Measurements from ENCODE around the gene FAM184A.

FAM184A gene

DNA sequence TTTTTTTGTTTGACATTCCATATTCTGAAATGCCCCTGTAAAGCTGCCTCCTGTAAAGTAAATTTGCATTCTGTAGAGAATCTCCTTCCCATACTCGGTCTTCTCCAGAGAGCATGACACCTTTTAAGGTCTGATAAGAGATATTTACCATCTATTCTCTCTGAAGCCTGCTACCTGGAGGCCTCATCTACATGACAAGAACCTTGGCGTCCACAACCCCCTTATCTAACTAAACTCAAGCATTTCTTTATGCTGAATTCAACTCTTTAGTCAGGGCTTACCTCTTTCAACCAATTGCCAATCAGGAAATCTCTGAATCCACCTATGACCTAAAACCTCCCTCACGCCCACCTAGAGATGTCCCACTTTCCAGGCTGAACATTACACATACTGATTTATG is 51.6 kb downstream of the FAM184A start:
- no peaks in the 10 kb centered on the region for H3K79me2 ChIP-seq (ENCODE audit: insufficient read depth, low read length)
- H3K27me3 ChIP-seq (ENCODE audit: insufficient read depth, low read length, poor library complexity, severe bottlenecking): no peaks in the 10 kb centered on the region
- no peak overlapping the region for H3K9ac ChIP-seq (ENCODE audit: low read depth, low read length, poor library complexity, severe bottlenecking)
- H2AFZ ChIP-seq (ENCODE audit: low read length): no peak overlapping the region
- no peak overlapping the region for H3K4me3 ChIP-seq (ENCODE audit: low read length, poor library complexity, severe bottlenecking)
- H3F3A ChIP-seq (ENCODE audit: low read depth): no peaks in the 10 kb centered on the region
- H3K9me2 ChIP-seq (replicated peaks; ENCODE audit: low read depth, low read length): no peaks in the 10 kb centered on the region
- no peaks in the 10 kb centered on the region for H4K20me1 ChIP-seq (ENCODE audit: insufficient read depth, low read length, poor library complexity, severe bottlenecking)
- TF ChIP-seq EZH2phosphoT487 (IDR thresholded peaks at IDR 0.05; ENCODE audit: borderline replicate concordance): no peak
- TF ChIP-seq, protein P1, sequence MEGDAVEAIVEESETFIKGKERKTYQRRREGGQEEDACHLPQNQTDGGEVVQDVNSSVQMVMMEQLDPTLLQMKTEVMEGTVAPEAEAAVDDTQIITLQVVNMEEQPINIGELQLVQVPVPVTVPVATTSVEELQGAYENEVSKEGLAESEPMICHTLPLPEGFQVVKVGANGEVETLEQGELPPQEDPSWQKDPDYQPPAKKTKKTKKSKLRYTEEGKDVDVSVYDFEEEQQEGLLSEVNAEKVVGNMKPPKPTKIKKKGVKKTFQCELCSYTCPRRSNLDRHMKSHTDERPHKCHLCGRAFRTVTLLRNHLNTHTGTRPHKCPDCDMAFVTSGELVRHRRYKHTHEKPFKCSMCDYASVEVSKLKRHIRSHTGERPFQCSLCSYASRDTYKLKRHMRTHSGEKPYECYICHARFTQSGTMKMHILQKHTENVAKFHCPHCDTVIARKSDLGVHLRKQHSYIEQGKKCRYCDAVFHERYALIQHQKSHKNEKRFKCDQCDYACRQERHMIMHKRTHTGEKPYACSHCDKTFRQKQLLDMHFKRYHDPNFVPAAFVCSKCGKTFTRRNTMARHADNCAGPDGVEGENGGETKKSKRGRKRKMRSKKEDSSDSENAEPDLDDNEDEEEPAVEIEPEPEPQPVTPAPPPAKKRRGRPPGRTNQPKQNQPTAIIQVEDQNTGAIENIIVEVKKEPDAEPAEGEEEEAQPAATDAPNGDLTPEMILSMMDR (conservative IDR thresholded peaks at IDR 0.05; ENCODE audit: low read length): no peak
- H3K9me3 ChIP-seq (ENCODE audit: insufficient read depth, low read depth, low read length): no peaks in the 10 kb centered on the region
- no peaks in the 10 kb centered on the region for H3K36me3 ChIP-seq (ENCODE audit: insufficient read depth, low read length)
- H3K4me2 ChIP-seq (ENCODE audit: low read depth, low read length, poor library complexity, severe bottlenecking): no peak overlapping the region
- H3K4me1 ChIP-seq (ENCODE audit: insufficient read depth, low read length, poor library complexity, severe bottlenecking): no peaks in the 10 kb centered on the region

GRCh38 chr6:119025793-119026192 is 52.7 kb downstream of the FAM184A start:
- Histone ChIP-seq H2AFZ (ENCODE audit: low read length) (no peak overlapping the region), H3K27me3 (ENCODE audit: insufficient read depth, low read length, poor library complexity, severe bottlenecking) (no peaks in the 10 kb centered on the region), H3K9me2 (replicated peaks; ENCODE audit: low read depth, low read length) (no peaks in the 10 kb centered on the region), H3K4me1 (ENCODE audit: insufficient read depth, low read length, poor library complexity, severe bottlenecking) (no peaks in the 10 kb centered on the region), H3K4me3 (ENCODE audit: low read length, poor library complexity, severe bottlenecking) (no peak overlapping the region), H4K20me1 (ENCODE audit: insufficient read depth, low read length, poor library complexity, severe bottlenecking) (no peaks in the 10 kb centered on the region), H3K9ac (ENCODE audit: low read depth, low read length, poor library complexity, severe bottlenecking) (no peak overlapping the region), H3K9me3 (ENCODE audit: insufficient read depth, low read depth, low read length) (no peaks in the 10 kb centered on the region), H3K4me2 (ENCODE audit: low read depth, low read length, poor library complexity, severe bottlenecking) (no peak overlapping the region), H3K36me3 (ENCODE audit: insufficient read depth, low read length) (no peaks in the 10 kb centered on the region), H3K79me2 (ENCODE audit: insufficient read depth, low read length) (no peaks in the 10 kb centered on the region), H3F3A (ENCODE audit: low read depth) (no peaks in the 10 kb centered on the region)
- TF ChIP-seq, protein P1 (conservative IDR thresholded peaks at IDR 0.05; ENCODE audit: low read length): no peak
- TF ChIP-seq EZH2phosphoT487 (IDR thresholded peaks at IDR 0.05; ENCODE audit: borderline replicate concordance): no peak

- H3K9me3 ChIP-seq (ENCODE audit: insufficient read depth, low read depth, low read length): no peaks in the 10 kb centered on the region
- no peak overlapping the region for H3K4me2 ChIP-seq (ENCODE audit: low read depth, low read length, poor library complexity, severe bottlenecking)
- no peak overlapping the region for H2AFZ ChIP-seq (ENCODE audit: low read length)
- no peaks in the 10 kb centered on the region for H3K9me2 ChIP-seq (replicated peaks; ENCODE audit: low read depth, low read length)
- no peaks in the 10 kb centered on the region for H3K36me3 ChIP-seq (ENCODE audit: insufficient read depth, low read length)
- no peaks in the 10 kb centered on the region for H3K27me3 ChIP-seq (ENCODE audit: insufficient read depth, low read length, poor library complexity, severe bottlenecking)
- H3K9ac ChIP-seq (ENCODE audit: low read depth, low read length, poor library complexity, severe bottlenecking): no peak overlapping the region
- no peaks in the 10 kb centered on the region for H3K79me2 ChIP-seq (ENCODE audit: insufficient read depth, low read length)
- H4K20me1 ChIP-seq (ENCODE audit: insufficient read depth, low read length, poor library complexity, severe bottlenecking): no peaks in the 10 kb centered on the region
- TF ChIP-seq EZH2phosphoT487 (IDR thresholded peaks at IDR 0.05; ENCODE audit: borderline replicate concordance): no peak
- no peak overlapping the region for H3K4me3 ChIP-seq (ENCODE audit: low read length, poor library complexity, severe bottlenecking)
- H3K4me1 ChIP-seq (ENCODE audit: insufficient read depth, low read length, poor library complexity, severe bottlenecking): no peaks in the 10 kb centered on the region
- no peaks in the 10 kb centered on the region for H3F3A ChIP-seq (ENCODE audit: low read depth)
These were observed 54.4 kb downstream of the FAM184A start for GRCh38 chr6:119024111-119024510.

DNA sequence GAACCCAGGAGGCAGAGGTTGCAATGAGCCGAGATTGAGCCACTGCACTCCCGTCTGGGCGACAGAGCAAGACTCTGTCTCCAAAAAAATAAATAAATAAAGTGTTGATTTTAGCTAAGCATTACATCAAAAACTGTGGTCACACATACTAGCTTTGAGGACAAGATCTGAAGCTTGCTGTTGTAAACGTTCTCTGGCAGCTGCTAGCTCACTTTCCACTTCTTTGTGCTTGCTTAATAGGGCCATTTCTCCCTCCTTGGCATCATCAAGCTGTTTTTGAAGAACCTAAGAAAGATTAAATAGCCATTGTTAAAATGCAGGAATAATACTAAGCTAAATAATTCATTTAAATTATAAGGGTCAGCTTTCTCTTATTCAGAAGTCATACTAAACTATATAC is 55.7 kb downstream of the FAM184A start:
- no peaks in the 10 kb centered on the region for H3K9me2 ChIP-seq (replicated peaks; ENCODE audit: low read depth, low read length)
- H2AFZ ChIP-seq (ENCODE audit: low read length): no peak overlapping the region
- no peaks in the 10 kb centered on the region for H3K27me3 ChIP-seq (ENCODE audit: insufficient read depth, low read length, poor library complexity, severe bottlenecking)
- no peak overlapping the region for H3K9ac ChIP-seq (ENCODE audit: low read depth, low read length, poor library complexity, severe bottlenecking)
- H3K9me3 ChIP-seq (ENCODE audit: insufficient read depth, low read depth, low read length): no peaks in the 10 kb centered on the region
- H3K79me2 ChIP-seq (ENCODE audit: insufficient read depth, low read length): no peaks in the 10 kb centered on the region
- no peaks in the 10 kb centered on the region for H3K36me3 ChIP-seq (ENCODE audit: insufficient read depth, low read length)
- no peaks in the 10 kb centered on the region for H3F3A ChIP-seq (ENCODE audit: low read depth)
- no peaks in the 10 kb centered on the region for H4K20me1 ChIP-seq (ENCODE audit: insufficient read depth, low read length, poor library complexity, severe bottlenecking)
- no peak overlapping the region for H3K4me2 ChIP-seq (ENCODE audit: low read depth, low read length, poor library complexity, severe bottlenecking)
- H3K4me1 ChIP-seq (ENCODE audit: insufficient read depth, low read length, poor library complexity, severe bottlenecking): no peaks in the 10 kb centered on the region
- no peak overlapping the region for H3K4me3 ChIP-seq (ENCODE audit: low read length, poor library complexity, severe bottlenecking)
- TF ChIP-seq EZH2phosphoT487 (IDR thresholded peaks at IDR 0.05; ENCODE audit: borderline replicate concordance): no peak
- TF ChIP-seq, protein P1 (conservative IDR thresholded peaks at IDR 0.05; ENCODE audit: low read length): no peak

Data from Loucy (cell line).